TTC549 (cell line): ENCODE results near the gene CEP85L.
"Not testable (repeated sequence)": the region's sequence is repeated elsewhere in the genome, so short reads cannot be mapped to it uniquely, and the experiment has no call there.

Experiments
- FAIRE-seq: peaks from 2 replicates; lab custom pipeline; 2012; peaks lifted over from hg19 to GRCh38; lab: Jason Lieb, UNC

The CEP85L gene

DNA sequence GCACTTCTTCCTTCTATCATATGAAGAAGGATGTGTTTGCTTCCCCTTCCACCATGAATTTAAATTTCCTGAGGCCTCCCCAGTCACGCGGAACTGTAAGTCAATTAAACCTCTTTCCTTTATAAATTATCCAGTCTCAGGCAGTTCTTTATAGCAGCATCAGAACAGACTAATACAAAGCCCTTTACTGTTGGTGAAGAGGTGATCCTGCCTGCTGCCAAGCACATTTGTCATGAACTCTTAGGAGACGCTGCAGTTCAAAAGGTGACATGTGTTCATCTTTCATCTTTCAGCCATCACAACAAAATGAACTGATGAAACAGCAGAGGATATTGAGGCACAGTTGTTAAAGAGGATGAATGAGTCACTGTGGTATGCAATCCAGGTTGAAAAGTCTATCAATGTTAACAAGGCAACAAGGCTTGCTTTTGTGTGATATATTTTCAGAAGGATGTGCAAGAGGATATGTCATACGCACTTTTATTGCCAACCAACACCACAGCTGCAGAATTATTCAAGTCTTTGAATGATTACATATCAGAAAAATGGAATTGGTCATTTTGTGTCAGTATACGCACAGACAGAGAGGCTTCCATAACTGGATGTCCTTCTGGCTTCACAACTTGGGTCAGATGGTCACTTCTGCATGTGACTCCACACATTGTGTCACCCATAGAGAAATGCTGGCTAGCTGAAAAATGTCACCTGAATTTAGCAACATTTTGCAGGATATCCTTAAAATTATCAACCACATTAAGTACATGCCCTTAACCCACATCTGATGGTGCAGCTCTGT lies 155.7 kb downstream of the CEP85L start:
- FAIRE-seq = no peak

DNA sequence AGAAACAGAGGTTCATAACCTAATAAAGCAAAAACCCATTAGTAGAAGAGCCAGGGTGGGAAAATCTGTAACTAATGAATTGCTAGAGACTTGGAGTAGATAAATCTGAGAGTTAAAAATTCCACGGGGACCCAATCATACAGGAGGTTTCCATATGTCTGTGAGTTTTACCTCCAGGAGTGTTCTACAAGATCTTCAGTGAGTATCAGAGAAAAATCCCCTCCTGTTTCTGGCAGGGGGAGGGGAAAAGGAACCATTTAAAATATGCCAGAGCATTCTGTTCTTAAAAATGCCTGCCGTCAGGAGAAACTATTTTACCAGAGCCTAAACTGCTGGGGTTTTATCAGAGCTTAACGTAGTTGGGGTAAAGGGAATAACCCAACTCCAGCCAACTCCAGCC lies 157.3 kb downstream of the CEP85L start:
- FAIRE-seq = no peak

DNA sequence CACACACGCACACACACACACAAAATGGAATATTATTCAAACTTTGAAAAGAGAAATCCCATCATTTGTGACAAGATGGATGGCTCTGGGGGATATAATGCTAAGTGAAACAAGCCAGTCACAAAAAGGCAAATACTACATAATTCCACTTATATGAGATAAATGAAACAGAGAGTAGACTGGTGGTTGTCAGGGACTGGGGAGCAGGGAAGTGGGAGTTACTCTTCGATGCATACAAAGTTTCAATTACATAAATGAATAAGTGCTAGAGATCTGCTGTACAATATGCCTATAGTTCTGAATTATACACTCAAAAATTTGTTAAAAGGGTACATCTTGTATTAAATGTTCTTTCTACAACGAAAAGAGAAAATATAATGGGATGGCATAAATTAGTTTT lies 161.4 kb downstream of the CEP85L start:
- no peak for FAIRE-seq

DNA sequence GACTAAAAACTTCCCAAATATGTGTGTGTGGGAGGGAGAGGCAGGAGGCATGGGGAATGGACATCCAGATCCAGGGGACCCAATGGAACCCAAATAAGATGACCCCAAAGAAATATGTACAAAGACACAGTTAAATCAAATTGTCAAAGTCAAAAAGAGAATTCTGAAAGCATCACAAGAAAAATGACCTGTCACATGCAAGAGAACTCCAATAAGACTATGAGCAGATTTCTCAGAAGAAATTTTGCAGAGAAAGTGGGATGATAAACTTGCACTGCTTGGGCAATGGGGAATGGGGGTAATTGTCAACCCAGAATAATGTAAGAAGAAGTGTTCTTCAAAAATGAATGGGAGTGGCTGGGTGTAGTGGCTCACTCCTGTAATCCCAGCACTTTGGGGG lies 162.8 kb downstream of the CEP85L start:
- FAIRE-seq = no peak

DNA sequence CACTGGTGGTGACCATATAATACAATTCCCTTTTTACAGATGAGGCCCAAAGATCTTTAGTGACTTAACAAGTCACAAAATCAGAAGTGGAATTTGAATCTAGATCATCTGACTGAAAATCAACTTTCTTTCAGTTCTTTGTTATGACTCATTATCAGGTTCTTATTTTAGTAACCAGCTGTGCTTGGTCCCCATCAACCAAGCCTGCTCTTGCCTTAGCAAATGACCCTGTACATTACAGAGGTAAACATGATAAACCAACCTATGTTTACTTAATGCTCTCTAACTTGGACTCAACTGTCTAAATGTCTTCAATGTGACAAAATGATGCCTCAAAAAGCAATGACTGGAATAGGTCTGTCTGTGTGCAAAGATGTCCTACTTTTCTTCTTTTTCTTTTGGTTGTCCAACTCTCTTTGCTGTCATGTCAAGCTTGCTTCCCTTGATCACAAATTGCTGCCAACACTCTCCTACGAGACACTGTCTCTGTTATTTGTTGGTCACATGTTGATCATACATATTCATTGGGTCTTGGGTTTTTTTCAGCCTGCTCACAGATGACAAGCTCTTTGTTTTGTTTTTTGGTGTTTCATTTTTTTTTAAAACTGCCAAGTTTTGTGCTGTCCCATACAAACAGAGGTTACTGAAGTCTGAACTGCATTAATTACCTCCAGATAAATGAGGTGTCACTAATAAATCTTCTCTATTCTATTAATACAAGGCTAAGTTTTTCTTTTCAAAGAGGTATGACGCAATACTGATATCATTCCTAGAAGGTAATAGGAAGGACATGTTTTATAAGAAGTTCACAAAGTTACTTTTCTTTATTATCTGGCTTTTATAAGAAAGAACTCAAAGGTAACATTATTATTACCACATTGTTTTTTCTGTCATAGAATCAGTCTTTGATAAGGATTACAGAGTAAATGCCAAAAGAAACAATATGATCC lies 165.5 kb downstream of the CEP85L start:
- no peak for FAIRE-seq

DNA sequence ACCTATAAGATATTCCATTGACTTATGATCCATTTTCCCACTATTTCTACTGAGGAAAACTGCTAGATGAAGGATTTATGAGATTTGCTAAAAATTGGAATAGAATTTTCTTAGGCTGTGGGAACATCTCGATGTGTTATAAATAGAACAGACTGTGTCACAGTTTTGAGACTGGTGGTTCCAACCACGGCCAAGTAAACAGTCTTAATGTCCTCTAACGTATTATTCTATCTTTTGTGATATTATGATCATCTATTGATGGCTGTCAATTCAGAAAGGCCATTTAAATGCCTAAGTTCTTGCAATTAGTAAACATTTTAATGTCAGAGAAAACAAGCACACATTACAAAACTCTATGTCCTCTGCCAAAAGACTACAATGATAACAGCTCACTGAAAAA lies 174.8 kb downstream of the CEP85L start:
- FAIRE-seq = no peak

DNA sequence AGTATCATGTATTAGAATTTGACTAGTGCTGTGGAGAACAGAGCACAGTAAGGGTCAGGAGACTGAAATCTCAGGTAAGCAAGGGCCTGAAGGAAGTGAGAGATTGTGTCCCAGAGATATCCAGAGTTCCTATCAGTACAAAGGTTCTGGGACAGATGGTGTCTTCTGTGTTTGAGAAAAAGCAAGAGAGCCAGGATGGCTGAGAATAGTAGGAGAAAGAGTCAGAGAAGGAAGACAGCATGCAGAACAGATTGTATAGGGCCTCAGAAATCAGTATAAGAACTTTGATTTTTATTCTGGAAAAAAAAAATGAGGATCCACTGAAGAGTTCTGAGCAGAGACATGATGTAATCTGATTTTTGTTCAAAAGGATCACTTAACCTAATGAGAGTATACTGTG lies 178.1 kb downstream of the CEP85L start:
- FAIRE-seq = no peak

DNA sequence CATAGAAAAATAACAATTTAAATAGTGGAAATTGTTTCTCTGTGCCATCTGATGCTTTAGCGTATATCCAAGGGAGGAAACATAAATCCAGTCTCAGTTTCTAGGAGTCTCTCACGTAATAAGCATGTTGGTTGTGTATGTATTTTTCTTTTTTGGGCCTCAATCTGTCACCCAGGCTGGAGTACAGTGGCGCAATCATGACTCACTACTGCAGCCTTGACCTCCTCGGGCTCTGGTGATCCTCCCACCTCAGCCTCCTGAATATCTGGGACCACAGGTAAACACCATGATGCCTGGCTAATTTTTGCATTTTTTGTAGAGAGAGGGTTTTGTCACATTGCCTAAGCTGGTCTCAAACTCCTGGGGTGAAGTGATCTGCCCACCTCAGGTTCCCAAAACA lies 181.9 kb downstream of the CEP85L start:
- FAIRE-seq = no peak

DNA sequence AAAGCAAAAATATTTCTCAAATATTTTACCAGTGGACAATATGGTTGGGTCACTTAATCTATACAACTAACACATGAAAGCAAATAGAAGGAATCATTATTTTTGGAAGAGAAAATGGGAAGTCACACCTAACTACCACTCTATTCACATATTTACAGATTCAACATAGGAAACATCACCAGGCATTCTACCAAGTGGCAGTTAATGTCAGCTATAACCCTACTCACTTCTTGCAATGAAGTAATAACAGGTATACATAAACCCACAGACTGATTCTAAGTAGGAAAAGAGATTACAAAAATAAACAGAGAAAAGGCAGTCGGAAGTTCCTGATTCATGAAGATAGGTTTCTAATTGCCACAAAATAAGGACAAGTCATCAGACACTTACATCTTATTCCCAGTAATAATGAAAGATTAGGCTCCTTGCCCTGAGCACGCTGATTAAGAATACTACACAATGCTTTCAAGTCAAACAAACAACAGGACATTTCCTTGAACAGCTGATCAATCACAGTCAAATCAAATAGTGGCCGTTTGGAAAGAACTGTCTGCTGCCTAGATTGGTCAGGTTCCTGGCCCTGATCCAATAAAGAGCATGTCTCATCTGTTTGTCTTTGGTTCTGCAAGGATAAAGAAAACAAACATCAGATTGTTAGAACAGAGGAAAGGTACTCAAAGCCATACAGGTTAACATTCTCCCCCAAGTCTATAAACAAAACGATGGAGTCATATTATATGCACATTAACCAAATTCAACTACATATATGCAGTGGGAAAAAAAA lies 182.5 kb downstream of the CEP85L start:
- no peak for FAIRE-seq

DNA sequence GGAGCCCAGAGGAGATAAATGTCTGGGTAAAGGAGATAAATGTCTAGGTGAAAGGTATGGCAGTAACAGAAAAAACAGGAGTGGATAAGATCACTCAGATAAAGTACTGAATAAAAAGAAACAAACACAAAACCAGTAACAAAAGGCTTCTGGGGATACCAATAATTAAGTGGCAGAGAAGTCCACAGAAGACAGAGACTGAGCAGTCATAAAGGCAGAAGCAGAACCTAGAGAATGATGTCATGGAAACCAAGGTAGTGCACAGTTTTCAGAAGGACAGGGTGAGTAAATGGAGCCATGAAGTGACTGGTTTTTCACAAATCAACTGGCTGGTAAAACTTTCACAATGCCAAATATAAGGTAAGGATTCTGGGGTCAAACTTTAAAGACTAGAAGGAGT lies 184.2 kb downstream of the CEP85L start:
- FAIRE-seq = no peak

DNA sequence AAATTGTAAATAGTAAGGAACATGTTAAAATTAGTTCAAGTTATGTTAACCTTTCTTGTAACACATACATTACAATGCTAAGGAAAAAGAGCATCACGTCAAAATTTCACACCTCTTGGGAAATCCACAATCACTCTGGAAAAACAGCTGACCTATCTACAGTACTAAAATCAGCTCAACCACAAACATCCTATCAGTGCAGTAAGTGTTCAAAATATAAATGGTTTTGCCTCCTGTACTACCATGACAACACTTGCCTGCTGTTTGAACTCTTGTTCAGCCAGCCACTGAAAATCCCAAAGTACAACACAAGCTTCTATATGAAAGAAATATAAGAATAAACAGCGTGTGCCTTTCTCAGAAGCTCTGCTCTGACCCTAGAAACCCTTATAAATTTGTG lies 186.8 kb downstream of the CEP85L start:
- FAIRE-seq = no peak

DNA sequence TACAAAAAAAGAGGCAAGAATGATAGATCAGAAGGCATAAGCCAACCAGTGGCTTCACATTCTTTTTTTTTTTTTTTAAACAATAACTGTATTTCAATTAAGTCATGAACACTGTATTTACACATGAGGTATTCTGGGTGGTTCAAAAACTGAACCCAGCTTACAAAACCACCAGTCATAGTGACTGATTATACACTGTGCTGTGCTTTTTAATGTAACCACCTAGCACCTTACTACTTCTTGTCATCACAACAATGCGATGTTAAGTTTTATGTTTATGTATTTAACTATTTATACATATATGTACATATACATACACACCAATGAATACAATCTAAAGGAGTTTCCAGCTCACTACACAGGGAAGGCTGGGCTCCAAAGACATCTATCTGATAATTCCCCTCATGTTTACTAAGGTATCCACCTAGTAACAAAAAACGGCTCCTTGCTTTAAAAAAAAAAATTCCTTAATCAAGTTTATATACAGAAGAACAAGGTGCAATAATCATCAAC lies 190.4 kb downstream of the CEP85L start:
- no peak for FAIRE-seq

DNA sequence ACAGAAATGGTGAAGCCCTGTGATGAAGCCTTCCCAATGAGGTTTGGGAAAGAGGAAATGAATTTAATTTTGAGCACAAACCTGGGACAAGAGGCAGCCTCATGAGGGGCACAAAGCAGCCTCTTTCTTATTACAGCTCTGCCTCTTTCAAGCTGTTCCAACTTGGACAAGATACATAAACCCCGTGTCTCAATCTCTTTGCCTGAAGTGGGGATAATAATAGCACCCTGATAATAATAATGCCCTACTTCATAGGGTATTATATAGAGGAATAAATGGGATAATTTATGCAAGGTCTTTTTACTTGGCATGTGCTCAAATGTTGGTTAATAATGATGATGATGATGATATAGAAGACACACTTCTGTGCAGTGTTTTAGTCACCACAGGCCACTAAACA lies 194.4 kb downstream of the CEP85L start:
- FAIRE-seq = no peak

DNA sequence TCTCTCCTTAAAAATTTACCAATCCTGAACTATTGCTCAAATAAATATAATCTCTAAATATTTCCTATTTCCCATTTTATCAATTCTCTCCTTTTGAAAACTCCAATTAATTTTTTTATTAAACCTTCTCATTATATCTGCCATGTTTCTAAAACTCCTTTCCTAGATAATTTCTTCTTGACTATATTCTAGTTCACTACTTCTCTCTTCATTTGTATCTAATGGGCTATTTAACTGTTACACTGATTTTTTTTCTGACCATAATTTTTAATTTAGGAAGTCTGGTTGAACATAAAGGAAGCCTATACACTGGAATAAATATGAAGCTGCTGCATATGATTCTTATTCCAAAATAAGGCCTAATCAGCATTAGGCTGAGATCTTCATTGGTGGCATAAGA lies 199.6 kb downstream of the CEP85L start:
- no peak for FAIRE-seq

DNA sequence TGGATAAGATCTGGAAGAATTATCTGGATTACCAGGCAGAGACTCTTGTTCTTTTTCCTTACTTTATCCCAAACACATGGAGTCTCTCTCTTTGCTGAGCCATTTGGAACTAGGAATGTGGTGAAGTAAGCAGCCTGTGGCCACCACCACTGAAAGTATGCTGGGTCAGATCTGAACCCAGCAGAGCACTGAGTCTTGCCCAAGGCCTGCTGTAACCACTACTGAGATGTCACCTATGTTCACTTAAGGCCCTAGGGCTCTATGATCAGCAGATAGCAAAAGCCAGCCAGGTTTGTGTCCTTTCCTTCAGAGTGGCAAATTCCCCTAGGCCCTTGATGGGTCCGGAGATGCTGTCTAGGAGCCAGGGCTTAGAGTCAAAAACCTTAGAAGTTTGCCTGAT lies 206.6 kb downstream of the CEP85L start:
- FAIRE-seq = no peak

DNA sequence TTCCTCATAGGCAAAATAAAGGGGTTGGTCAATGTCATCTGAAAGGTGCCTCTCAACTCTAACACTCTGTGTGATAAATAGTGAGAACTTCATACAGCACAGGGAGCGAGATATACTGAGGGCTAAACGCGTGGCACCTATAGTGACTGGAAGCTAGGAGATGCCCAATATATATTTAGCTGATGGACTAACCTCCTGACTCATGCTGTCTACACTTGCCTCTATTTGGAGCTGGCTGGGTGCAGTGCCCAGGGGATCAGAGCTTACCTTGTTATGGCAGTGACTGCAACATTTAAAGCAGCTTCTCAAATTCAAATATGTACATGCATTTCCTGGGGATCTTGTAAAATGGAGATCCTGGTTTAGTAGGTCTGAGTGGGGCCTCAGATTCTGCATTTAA lies 214.9 kb downstream of the CEP85L start:
- FAIRE-seq = no peak

DNA sequence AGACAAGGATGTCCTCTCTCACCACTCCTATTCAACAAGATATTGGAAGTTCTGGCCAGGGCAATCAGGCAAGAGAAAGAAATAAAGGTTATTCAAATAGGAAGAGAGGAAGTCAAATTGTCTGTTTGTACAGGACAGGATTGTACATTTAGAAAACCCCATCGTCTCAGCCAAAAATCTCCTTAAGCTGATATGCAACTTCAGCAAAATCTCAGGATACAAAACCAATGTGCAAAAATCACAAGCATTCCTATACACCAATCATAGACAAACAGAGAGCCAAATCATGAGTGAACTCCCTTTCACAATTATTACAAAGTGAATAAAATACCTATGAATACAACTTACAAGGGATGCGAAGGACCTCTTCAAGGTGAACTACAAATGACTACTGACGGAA lies 217.2 kb downstream of the CEP85L start:
- FAIRE-seq = not testable (repeated sequence)

DNA sequence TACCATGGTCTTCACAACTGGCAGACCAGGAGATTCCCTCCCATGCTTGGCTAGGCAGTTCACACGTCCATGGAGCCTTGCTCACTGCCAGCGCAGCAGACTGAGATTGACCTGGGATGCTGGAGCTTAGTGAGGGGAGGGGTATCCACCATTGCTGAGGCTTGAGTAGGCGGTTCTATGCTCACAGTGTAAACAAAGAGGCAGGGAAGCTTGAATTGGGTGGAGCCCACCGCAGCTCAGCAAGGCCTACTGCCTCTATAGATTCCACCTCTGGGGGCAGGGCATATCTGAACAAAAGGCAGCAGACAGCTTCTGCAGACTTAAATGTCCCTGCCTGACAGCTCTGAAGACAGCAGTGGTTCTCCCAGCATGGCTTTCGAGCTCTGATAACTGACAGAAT lies 230.1 kb downstream of the CEP85L start:
- FAIRE-seq = not testable (repeated sequence)

DNA sequence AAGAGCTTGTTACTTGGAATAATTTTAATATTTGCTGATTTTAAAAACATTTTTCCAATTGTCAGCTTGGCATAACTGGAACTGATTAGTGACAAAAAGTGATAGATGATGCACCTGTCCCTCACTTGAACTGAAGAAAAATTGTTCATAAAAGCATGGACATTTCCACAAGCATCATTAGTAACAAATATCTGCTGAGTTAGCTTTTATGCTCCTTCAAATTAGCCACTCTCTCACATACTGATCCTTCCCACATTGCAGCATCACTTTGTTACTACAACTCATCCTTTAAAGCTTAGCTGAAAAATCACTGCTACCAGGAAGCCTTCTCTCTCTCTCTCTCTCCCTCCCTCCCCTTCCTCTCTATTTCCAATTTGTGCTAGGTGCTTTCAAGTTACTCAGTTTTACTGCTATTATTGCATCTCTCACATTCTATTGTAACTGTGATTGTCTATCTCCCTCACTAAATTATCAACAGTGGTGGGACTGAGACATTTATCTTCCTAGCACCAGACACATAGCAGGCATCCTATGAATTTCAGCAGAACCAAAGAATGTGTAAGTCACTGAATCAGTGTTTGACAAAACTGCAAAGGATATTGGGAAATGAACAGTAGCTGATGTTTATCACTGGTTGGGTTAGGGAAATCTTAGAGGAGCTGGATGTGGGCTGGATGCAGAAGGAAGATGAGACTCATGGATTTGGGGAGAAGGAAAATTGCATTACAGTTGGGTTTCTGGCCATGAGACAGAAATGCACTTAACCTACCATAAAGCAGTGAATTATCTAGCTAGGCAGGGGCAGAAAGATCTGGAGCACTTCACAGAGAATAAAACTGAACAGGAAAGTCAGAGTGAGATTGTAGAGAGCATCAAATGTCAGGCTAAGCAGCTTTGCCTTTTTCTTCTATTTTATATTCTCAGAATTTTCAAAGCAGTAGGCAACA lies 231.7 kb downstream of the CEP85L start:
- no peak for FAIRE-seq
